Bone marrow (tissue), 2 donors: ENCODE results near the gene RTL10.

Source experiments
- DNase-seq, 2 donors: peaks; one replicate each; lab custom pipeline; 2025; lab: John Stamatoyannopoulos, UW

RTL10 gene

DNA sequence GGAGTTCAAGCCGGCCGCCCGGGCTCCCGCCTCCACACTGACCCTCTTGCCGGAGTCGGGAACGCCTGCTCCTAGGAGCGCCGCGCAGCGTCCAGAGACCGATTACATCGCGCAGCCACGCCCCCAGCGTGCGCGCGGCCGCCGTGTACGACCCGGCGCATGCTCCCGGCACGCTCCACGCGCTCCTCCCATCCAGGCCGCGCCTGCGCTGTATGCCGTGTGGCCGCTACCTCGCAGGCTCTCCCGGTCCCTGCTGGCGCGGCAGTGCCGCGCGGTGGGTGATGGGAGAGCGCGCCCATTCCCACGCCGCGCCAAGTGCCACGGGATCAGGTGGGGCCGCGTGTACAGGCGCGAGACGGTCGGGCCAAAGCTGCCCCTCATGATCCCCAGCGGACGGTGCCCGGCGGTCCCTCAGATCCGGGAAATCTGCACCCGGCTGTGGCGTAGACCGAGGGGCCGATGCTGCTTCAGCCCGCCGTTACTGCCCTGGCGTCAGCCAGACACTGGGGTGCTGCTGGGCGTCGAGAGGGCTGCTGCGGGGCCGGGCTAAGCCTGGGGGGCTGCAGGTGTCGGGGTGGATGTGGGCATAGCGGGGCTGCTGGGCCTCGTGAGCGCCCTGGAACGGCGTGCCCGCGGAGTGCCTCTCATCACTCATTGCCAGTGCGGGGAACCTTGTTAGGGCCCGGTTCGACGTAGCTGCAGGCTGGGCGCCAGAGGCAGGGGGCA, at the start of gene RTL10, which contains the start of gene GNB1L:
TSS of gene RTL10 (minus strand) at position 97 of the 726 bp plus-strand sequence. CDS start 2,613 bp downstream, outside the sequence.
TSS of gene GNB1L (minus strand) at position 97 of the 726 bp plus-strand sequence. CDS start 33,519 bp downstream, outside the sequence.
- DNase-seq, result peak; percentile 85 to 89

DNA sequence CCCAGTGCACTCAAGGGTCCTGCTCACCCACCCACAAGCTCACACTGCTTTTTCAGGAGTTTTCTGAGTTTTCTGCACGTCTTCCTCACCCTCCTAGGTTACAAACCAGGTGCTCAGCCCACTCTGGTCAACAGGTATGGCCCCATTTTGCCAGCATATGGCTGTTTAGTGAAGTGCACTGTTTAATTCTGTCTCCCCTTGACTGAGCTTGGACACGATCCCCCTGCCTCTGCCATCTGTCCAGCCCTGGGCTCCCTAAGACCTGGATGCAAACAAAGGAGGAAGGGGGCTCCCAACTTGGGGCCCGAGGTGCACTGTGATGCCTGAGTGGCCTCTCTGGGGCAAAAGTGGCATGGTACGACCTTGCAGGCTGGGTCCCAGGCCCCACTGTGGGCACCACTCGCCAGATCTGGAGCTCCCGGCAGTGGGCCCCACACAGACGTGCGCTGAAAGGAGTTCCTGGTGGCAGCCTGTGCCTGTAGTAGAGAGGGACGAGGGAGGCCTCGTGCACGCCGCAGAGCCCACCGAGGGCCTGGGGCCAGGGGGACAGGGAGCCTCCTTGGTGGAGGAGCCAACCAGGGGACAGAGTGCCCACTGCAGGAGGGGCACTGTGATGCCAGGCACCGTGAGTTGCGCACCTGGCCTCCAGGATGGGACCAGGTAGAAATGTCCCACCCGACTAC, 49.6 kb upstream of the RTL10 start:
- no peak for DNase-seq

GRCh38 chr22:19903513-19903912, 48.8 kb upstream of the RTL10 start:
- DNase-seq, result no peak

DNA sequence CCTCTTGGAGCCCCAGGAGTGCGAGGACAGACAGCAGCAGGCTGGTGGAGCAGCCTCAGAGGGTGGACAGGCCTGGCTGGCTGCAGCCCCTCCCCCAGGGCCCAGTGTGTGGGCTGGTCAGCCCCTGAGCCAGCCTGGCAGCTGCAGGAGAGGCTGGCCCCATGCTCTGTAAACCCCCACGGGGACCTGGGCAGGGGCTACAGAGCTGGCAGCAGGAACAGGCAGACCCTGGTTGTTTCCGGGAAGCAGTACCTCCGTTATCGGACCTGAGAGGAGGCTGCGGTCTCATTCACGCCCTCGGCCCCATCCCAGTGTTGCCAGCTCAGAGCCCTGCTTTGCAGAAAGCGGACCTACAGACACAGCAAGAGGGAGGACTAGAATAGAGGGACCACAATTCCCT, 48.4 kb upstream of the RTL10 start:
- no peak for DNase-seq

GRCh38 chr22:19902245-19902715, 47.6 kb upstream of the RTL10 start:
- no peak for DNase-seq

DNA sequence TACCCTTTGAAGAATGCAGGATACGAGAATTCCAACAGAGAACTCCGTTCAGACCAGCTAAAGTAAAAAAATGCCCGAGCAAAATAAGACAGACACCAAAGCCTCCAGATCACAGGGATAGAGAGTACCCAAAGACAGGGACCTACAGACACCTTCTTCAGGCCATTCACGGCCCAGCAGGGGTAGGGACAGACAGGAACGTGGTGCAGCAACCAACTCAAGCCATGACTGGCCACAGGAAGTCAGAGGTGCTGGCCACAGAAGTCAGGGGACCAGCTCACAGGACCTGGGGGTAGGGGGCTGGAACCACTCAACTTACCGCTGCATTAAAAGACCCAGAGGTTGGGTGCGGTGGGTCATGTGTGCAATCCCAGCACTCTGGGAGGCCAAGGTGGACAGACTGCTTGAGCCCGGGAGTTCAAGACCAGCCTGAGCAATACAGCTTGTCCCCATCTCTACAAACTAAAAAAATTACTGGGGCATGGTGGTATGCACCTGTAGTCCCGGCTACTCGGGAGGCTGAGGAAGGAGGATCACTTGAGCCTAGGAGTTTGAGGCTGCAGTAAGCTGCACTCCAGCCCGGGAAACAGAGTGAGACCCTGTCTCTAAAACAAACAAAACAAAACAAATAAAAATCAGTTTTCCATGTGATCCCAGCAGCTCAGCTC, 47.0 kb upstream of the RTL10 start:
- no peak for DNase-seq

DNA sequence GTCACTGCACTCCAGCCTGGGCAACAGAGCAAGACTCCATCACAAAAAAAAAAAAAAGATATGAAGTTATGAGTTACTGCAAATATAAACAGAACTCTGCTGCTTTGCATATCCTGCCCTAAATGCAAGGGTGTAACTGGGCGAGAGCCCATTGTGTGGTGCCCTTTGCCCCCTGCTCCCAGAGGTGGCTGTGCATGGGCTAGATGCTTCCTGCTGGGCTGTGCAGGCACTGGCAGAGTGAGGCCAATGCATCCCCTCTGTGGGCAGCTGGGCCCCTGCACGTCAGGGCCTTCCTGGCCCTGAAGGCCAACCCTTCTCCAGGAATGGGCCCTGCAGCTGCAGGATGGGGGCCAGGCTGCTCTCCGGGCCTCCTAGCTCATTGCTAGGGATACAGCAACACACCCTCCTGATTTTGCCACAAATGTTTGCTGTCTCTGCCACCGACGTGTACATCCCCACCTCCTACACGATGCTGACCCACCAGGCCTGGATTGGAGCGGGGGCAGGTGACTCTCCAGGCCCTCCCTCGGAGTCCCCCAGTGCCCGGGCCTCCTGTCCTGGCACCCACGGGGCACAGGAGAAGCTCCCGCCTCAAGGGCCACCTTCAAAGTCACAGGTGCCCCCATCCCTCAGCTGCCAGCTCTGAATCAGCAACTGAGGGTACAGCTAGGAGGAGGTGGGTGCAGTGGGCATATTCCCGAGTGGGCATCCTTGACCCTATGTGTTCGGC, 46.2 kb upstream of the RTL10 start:
- no peak for DNase-seq

DNA sequence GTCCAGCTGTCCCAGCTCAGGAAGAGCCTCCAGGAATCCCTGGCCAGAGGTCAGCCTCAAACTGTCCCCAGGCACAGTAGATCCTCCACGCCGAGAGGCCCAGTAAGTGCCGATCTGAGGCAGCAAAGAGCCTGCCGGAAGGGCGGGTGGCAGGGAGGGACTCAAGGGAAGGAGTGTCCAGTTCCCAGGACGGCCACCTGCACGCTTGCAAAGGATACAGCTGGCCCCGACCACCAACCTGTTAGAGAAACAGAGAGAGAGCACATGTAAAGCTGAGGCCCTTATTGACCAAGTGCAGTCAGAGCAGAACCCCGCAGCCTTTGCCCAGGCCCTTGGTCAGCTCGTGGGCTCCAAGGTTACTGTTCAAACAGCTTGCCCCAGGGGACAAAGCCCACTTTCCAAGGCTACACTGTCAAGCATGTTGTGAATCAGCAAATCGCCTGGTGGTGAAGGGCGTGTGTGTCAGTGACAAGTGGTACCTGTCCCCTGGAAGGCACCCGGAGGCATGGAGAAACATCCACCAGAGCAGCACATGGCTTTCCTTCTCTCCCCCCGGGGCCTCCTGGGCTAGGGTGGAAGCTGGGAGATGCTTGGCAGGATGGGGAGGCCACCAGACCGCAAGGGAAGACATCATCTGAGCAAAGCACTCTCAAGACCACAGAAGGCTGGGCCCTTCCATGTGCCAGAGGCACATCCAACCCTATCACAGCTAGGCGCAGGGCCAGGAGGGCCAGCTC, 44.3 kb upstream of the RTL10 start:
- no peak for DNase-seq

DNA sequence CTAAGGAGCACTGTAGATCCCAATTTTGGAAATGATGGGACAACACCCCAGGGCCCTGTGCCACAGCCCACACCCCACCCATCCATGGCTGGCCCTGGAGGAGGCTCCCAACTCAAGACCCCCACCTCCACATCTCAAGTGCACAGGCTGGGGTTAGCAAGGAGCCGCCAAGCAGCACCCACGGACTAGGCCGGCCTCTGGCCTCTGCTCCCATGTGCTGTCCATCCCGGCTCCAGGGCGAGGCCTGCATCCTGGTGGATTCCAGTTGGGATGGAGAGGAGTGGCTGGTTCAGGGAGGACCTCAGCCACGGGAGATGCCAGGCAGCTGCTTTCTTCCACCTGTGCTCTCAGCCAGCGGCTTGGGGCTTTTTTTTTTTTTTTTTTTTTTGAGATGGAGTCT, 43.5 kb upstream of the RTL10 start:
- DNase-seq, result no peak

GRCh38 chr22:19897726-19898125, 43.1 kb upstream of the RTL10 start:
- DNase-seq, result no peak

GRCh38 chr22:19896665-19897355, 42.1 kb upstream of the RTL10 start:
- no peak for DNase-seq

DNA sequence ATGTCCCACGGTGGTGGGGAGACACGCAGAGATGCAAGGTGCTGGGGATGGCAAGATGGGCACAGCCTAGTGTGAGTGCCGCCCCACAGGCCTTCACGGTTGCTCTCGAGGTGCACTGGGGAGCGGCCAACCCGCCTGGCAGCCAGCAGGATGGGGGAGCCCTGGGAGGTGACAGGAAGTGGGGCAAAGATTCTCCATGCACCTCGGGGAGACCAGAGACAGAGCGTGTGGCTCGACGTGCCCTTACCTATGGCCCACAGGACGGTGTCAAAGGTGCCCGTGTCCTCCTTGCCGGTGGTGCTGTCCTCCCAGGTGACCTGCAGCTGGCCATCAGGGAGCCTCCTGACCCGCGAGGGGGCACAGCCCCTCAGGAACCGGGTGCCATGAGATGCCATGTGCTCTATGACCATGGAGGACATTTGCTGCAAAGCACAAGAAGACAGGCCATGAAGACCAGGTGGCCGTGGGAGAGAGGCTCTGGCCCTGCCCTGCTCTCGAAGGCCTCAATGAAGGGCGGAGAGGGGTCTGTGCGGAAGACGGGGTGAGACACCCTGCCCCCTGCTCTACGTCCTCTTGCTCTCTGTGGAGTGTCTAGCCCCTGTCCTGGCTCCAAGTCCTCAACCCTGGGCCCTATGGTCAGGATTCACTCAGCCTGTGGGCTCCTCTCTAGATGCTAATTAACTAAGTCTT, 40.6 kb upstream of the RTL10 start:
- DNase-seq, result no peak

DNA sequence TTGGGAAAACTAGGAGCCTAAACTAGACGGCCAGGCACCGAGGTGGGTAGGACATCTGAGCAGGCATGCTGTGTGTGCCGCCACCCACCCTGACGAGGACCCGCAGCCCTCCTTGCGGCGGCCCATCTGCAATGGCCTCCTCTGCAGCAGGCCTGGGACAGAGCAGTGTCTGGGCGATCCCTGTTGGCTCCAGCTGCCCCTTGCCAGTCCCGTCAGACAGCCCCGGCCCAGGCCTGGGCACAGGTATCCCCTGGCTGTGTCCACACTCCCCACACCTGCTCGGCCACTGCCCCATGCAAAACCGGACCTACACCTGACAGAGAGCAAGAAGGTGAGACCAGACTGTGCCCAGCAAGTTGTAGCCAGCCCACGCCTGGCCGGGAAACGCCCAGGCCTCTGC, 38.7 kb upstream of the RTL10 start:
- no peak for DNase-seq

DNA sequence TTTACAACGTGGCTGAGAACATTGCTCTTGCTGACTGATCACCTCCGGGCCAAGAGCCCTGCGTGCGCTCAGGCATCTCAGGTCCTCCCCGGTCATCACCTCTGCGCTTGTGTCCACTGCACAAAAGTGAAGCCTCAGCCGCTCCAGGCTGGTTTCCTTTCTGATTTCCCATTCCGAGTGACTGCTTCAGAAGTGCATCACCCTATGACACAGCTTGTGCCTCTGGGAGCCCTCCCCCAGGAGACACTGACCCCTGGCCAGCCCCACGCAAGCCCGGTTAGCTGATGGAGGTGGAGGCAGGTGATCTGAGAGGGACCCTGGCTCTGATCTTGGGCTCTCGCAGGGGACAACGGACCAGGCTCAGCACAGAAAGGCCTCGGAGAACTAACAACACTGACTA, 38.3 kb upstream of the RTL10 start:
- DNase-seq, result no peak

- DNase-seq, result peak in 1 of 2 donors; percentile 32
Observed at GRCh38 chr22:19892257-19892879, 37.7 kb upstream of the RTL10 start.

DNA sequence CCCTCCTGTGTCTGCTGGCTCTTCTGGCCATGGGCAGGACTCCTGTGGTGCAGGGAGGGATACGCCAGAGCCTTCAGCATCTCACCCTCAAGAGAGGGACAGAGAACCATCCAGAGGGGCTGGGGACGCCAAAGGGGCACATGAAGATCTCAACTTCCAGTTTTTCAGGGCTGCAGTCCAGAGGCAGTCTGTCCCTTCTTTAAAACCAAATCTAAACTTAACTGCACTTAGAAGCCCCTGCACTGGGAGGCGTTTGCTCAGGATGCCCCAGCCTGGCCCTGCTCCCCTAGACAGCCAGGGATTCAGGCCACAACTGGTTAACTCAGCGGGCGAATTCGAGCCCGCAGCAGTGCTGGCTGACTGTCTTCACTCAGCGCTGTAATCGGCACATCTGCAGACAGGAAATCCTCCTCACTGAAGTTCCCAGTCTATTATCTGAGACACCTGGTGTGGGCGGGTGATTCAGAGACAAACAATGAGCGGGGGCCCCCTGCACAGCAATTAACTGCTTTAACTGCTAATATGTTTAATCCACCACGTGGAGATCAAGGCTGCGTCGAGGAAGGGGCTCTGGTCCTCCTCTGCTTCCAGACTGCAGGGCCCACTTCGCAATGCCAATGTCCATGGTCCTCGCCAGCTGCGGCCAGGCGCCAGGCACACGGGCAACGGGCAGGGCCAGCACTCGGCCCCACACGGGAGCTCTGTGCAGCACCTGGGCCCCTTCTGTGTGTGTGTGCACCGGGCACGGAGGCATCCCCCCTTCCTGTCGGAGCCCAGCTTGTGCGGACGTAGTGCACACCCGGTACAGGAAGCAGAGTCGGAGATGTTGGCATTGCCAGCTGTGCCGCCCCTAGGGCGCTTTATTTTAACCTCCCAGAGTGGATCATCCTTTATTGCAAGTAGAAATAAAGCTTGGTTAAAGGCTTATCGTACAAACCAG, 36.9 kb upstream of the RTL10 start:
- peak in 1 of 2 donors; percentile 92 for DNase-seq

- no peak for DNase-seq
Observed at GRCh38 chr22:19890502-19891316, 36.0 kb upstream of the RTL10 start.

DNA sequence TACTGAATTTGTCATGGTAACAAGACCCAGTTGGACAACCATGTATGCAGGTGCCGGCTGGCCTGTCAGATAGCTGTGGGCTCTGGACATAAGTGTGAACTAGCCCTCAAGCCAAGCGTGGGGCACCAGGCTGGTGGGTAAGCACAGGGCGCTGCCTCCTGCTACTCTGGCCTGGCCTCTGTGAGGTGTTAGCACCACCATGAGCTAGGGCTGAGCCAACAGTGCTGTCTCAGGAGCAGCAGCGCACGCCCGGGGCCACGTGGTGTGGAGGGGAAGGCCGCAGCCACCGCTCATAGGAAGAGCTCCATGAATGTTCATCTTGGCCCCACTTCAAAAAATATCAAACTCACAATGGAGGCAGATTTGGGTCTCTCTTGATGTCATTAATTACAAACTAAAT, 35.3 kb upstream of the RTL10 start:
- DNase-seq, result no peak
